Measurements from ENCODE around the gene DNAJB8. TPM values are rescaled to one million over a fixed set of nuclear protein-coding genes. Genes with fewer than 3 reads are reported as not detected.

The DNAJB8 gene
- total RNA-seq, 4 donors from 2014 or later = not detected

DNA sequence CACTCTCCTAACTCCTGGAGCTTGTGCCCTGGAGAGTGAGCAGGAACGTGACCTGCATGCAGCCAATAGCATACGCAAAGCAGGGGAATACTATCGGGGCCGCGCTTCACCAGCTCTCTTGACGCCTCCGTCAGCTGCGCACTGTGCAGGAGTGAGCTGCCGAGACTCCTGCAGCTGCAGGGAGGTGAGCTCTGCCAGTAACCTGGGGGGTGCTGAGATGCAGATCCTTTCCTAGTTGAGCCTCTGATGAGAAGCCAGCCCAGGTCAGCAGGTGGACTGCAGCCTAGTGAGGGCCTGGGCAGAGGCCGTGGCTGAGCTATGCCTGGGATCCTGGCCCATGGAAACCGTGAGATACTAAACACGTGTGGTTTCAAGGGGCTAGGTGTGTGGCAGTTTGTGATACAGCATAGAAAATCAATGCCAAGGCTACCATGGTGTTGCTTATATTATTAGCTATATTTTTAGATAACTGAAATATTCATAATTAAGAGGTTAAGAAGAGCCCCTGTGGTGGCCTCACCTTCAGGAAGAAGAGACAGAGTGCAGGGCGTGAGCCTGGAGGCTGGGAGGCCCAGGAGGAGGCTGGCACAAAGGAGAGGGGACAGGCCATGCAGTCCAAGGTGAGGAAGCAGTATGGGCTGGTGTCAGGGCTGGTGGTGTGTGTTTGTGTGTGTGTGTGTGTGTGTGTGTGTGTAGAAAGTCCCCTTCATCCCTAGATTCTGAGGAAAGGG, 5.9 kb upstream of the DNAJB8 start:
- no peaks in the 10 kb centered on the region for H3K36me3 ChIP-seq
- peaks cover 0 to 4% (median 0%) of the 10 kb centered on the region in 4 donors for H3K9me3 ChIP-seq
- peaks cover 0 to 53% of the 10 kb centered on the region in 2 donors for H3K27me3 ChIP-seq
- WGBS, 2 donors = 60 to 73% methylated on average over 13 of the region's 13 CpGs
- H3K4me3 ChIP-seq = no peak overlapping the region
- H3K4me1 ChIP-seq = no peaks in the 10 kb centered on the region
- DNase-seq (ENCODE audit: low spot score in 2 of 2) = no peak
- no peak overlapping the region for H3K27ac ChIP-seq
- TF ChIP-seq EP300 (IDR thresholded peaks at IDR 0.05) (no peak), POLR2A (IDR thresholded peaks at IDR 0.05) (no peak)
- TF ChIP-seq, protein P1, sequence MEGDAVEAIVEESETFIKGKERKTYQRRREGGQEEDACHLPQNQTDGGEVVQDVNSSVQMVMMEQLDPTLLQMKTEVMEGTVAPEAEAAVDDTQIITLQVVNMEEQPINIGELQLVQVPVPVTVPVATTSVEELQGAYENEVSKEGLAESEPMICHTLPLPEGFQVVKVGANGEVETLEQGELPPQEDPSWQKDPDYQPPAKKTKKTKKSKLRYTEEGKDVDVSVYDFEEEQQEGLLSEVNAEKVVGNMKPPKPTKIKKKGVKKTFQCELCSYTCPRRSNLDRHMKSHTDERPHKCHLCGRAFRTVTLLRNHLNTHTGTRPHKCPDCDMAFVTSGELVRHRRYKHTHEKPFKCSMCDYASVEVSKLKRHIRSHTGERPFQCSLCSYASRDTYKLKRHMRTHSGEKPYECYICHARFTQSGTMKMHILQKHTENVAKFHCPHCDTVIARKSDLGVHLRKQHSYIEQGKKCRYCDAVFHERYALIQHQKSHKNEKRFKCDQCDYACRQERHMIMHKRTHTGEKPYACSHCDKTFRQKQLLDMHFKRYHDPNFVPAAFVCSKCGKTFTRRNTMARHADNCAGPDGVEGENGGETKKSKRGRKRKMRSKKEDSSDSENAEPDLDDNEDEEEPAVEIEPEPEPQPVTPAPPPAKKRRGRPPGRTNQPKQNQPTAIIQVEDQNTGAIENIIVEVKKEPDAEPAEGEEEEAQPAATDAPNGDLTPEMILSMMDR (IDR thresholded peaks at IDR 0.05) = no peak

DNA sequence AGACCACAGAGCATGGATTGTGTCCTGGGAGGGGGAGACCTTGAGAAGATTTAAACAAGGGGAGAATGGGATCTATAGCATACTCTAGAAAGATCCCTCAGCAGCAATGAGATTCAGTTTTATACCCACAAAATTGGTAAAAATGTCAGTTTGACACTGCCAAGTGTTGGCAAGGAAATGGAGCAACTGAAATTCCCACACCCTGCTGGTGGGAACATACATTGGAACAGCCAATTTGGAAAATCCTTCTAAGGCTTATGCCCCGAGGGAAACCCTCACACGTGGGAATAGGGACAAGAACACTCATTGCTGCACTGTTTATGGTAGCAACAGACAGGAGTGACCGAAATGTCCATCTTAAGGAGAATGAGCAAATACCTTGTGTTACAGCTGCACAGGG, 5.0 kb upstream of the DNAJB8 start:
- Histone ChIP-seq H3K4me3 (no peak overlapping the region), H3K27ac (no peak overlapping the region), H3K9me3 (peaks cover 0 to 4% (median 0%) of the 10 kb centered on the region in 4 donors), H3K27me3 (peaks cover 0 to 47% of the 10 kb centered on the region in 2 donors), H3K4me1 (no peaks in the 10 kb centered on the region), H3K36me3 (no peaks in the 10 kb centered on the region)
- no peak for TF ChIP-seq EP300 (IDR thresholded peaks at IDR 0.05)
- TF ChIP-seq, protein P1 (IDR thresholded peaks at IDR 0.05) = no peak
- TF ChIP-seq POLR2A (IDR thresholded peaks at IDR 0.05) = no peak
- WGBS, 2 donors = 79 to 84% methylated on average over 3 of the region's 3 CpGs
- DNase-seq (ENCODE audit: low spot score in 2 of 2) = no peak

DNA sequence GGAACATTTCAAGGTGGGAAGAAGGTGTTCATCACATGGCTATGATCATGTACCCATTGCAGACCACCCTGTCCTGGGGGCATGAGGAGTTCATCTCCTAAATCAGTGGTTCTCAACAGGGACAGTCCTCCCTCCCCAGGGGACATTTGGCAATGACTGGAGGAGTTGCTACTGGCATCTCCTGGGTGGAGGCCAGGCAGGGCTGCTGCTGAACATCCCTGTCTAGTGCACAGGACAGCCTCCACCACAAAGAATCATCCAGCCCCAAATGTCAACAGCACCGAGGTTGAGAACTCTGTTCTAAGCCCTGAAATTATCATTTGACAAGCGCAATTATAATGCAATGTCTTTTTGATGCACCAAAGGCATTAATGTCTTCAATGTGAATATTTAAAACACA, 4.4 kb upstream of the DNAJB8 start:
- H3K27ac ChIP-seq = no peak overlapping the region
- H3K36me3 ChIP-seq = no peaks in the 10 kb centered on the region
- no peak for TF ChIP-seq EP300 (IDR thresholded peaks at IDR 0.05)
- TF ChIP-seq POLR2A (IDR thresholded peaks at IDR 0.05) = no peak
- TF ChIP-seq, protein P1 (IDR thresholded peaks at IDR 0.05) = no peak
- no peak overlapping the region for H3K4me3 ChIP-seq
- WGBS, 2 donors = 80 to 81% methylated on average over 2 of the region's 2 CpGs
- H3K9me3 ChIP-seq = peaks cover 0 to 4% (median 0%) of the 10 kb centered on the region in 4 donors
- H3K27me3 ChIP-seq = peaks cover 0 to 41% of the 10 kb centered on the region in 2 donors
- H3K4me1 ChIP-seq = no peaks in the 10 kb centered on the region
- no peak for DNase-seq (ENCODE audit: low spot score in 2 of 2)

DNA sequence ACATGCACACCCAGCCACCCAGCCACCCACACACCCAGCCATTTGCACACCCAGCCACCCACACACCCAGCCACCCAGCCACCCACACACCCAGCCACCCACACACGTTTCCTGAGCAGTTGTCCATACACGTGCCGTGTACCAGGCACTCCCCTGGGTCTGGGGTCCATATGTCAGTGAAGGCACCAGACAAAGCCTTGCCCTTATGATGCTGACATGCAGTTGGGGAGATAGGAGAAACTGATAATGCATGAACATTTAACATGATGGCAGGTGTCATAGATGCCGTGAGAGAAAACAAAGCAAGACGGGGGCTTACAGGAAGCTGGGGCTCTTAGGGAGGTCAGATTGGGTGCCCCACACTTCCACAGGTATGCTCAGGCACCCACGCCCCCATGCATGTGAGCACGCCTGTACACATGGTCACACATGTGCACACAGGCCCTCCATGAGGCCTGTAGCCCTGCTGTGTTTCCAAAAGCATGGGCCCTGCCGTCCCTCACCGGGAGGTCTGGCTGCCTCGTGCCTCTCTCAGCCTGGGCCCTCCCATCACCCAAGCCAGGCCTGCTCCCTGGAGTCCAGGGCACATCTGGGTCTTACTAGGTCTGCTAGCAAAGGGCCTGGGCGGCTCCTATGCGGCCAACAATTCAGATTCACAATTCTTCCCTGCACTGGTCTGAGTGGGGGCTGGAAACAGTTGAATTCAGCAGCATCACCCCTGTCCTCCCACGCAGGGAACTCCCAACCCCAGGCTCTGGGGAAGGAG, 3.6 kb upstream of the DNAJB8 start:
- Histone ChIP-seq H3K27me3 (peaks cover 0 to 36% of the 10 kb centered on the region in 2 donors), H3K9me3 (peaks cover 0 to 4% (median 0%) of the 10 kb centered on the region in 4 donors), H3K36me3 (no peaks in the 10 kb centered on the region), H3K27ac (no peak overlapping the region), H3K4me1 (no peaks in the 10 kb centered on the region), H3K4me3 (no peak overlapping the region)
- DNase-seq (ENCODE audit: low spot score in 2 of 2) = no peak
- TF ChIP-seq, protein P1 (IDR thresholded peaks at IDR 0.05) = no peak
- TF ChIP-seq POLR2A (IDR thresholded peaks at IDR 0.05) (no peak), EP300 (IDR thresholded peaks at IDR 0.05) (no peak)
- 63 to 67% methylated on average over 10 to 11 of the region's 13 CpGs for WGBS, 2 donors

DNA sequence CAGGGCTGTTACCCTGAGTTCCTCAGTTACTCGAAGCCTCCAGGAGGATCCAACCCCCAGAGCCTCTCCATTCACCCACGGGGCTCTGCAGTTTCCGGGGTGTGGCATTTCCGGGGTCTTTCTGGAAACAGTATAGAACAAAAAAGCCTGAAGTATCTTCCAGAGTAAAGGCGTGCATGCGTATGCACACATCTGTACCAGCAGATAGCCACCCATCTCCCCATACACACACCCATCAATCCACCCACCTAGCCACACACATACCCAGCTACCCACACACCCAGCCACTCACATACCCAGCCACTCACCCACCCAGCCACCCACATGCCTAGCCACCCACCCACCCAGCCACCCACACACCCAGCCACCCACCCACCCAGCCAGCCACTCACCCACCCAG, 2.9 kb upstream of the DNAJB8 start:
- H3K9me3 ChIP-seq = peaks cover 0 to 4% (median 0%) of the 10 kb centered on the region in 4 donors
- TF ChIP-seq, protein P1 (IDR thresholded peaks at IDR 0.05) = no peak
- TF ChIP-seq POLR2A (IDR thresholded peaks at IDR 0.05) (no peak), EP300 (IDR thresholded peaks at IDR 0.05) (no peak)
- WGBS, 2 donors = 71 to 80% methylated on average over 6 of the region's 6 CpGs
- H3K27me3 ChIP-seq = peaks cover 0 to 38% of the 10 kb centered on the region in 2 donors
- H3K27ac ChIP-seq = no peak overlapping the region
- no peak overlapping the region for H3K4me3 ChIP-seq
- no peaks in the 10 kb centered on the region for H3K4me1 ChIP-seq
- no peak for DNase-seq (ENCODE audit: low spot score in 2 of 2)
- no peaks in the 10 kb centered on the region for H3K36me3 ChIP-seq
